Mesenchymal stem cell (in vitro differentiated cells and primary cell): ENCODE measurements around the gene BEND5. TPM values are rescaled to one million over a fixed set of nuclear protein-coding genes. Genes with fewer than 3 reads are reported as not detected.
A peak's percentile ranks its signal among the peaks of the same experiment; 100 is the strongest.

ENCODE experiments used
- DNase-seq: peaks from one replicate; pipeline ENCODE4 v3.0.0-alpha.2; 2013
- H2AFZ ChIP-seq: one replicate; pipeline ENCODE4 v1.6.1; 2013; ENCODE audit warnings: low read depth, mild to moderate bottlenecking, control low read depth, inconsistent platforms, low read length, moderate library complexity
- H2AK5ac ChIP-seq: 2 replicates; pipeline ENCODE4 v1.6.1; 2013; ENCODE audit warnings: low read length, moderate library complexity, mild to moderate bottlenecking, inconsistent platforms; ENCODE audit not compliant: severe bottlenecking
- H2BK120ac ChIP-seq: one replicate; pipeline ENCODE4 v1.6.1; 2013; ENCODE audit warnings: low read depth, mild to moderate bottlenecking, inconsistent platforms, low read length, moderate library complexity
- H2BK12ac ChIP-seq, 2 experiments: one replicate each; pipeline ENCODE4 v1.6.1; 2013; ENCODE audit warnings: inconsistent platforms in 2 of 2, low read length in 2 of 2, mild to moderate bottlenecking in 2 of 2, moderate library complexity in 2 of 2, control low read depth in 1 of 2
- H2BK15ac ChIP-seq: one replicate; pipeline ENCODE4 v1.6.1; 2013; ENCODE audit warnings: mild to moderate bottlenecking, low read depth, inconsistent platforms; ENCODE audit not compliant: poor library complexity, severe bottlenecking
- H2BK5ac ChIP-seq: 2 replicates; pipeline ENCODE4 v1.6.1; 2013; ENCODE audit warnings: low read depth, mild to moderate bottlenecking, low read length, control low read depth, inconsistent platforms; ENCODE audit not compliant: poor library complexity, severe bottlenecking
- H3K14ac ChIP-seq, 2 experiments: one replicate each; pipeline ENCODE4 v1.6.1; 2013; ENCODE audit warnings: inconsistent platforms in 2 of 2, low read length in 2 of 2, control low read depth in 1 of 2, mild to moderate bottlenecking in 1 of 2, moderate library complexity in 1 of 2
- H3K18ac ChIP-seq, 2 experiments: one replicate each; pipeline ENCODE4 v1.6.1; 2013; ENCODE audit warnings: inconsistent platforms in 2 of 2, low read length in 2 of 2, control low read depth in 1 of 2, low read depth in 1 of 2, mild to moderate bottlenecking in 1 of 2
- H3K23ac ChIP-seq, 2 experiments: one replicate each; pipeline ENCODE4 v1.6.1; 2013; ENCODE audit warnings: inconsistent platforms in 2 of 2, low read length in 2 of 2, mild to moderate bottlenecking in 2 of 2, moderate library complexity in 2 of 2, control low read depth in 1 of 2
- H3K27ac ChIP-seq: 2 replicates; pipeline ENCODE4 v1.5.1; 2013; ENCODE audit warnings: mild to moderate bottlenecking, moderate library complexity, low read length, control low read depth, inconsistent platforms; ENCODE audit not compliant: poor library complexity, severe bottlenecking
- H3K27me3 ChIP-seq, 2 experiments: 2 replicates each; pipeline versions ENCODE4 v1.6.1 to v1.7.0; 2013; ENCODE audit warnings: low read length in 2 of 2, mild to moderate bottlenecking in 2 of 2, moderate library complexity in 2 of 2, control low read depth in 1 of 2, inconsistent platforms in 1 of 2; ENCODE audit not compliant: control insufficient read depth in 1 of 2, insufficient read depth in 1 of 2
- H3K36me3 ChIP-seq, 2 experiments: 2 replicates each; pipeline versions ENCODE4 v1.6.1 to v1.7.0; 2013; ENCODE audit warnings: low read length in 2 of 2, control low read depth in 1 of 2, inconsistent platforms in 1 of 2, low read depth in 1 of 2, mild to moderate bottlenecking in 1 of 2; ENCODE audit not compliant: insufficient read depth in 2 of 2, control insufficient read depth in 1 of 2
- H3K4ac ChIP-seq, 2 experiments: one replicate each; pipeline ENCODE4 v1.6.1; 2013; ENCODE audit warnings: inconsistent platforms in 2 of 2, low read length in 2 of 2, mild to moderate bottlenecking in 2 of 2, moderate library complexity in 2 of 2, control low read depth in 1 of 2, low read depth in 1 of 2
- H3K4me1 ChIP-seq: 2 replicates; pipeline ENCODE4 v1.6.1; 2013; ENCODE audit warnings: low read depth, low read length, control low read depth; ENCODE audit not compliant: control insufficient read depth, insufficient read depth
- H3K4me2 ChIP-seq: 2 replicates; pipeline ENCODE4 v1.6.1; 2013; ENCODE audit warnings: low read length, mild to moderate bottlenecking, inconsistent platforms; ENCODE audit not compliant: poor library complexity, severe bottlenecking
- H3K4me3 ChIP-seq, 2 experiments: 2 replicates each; pipeline versions ENCODE4 v1.5.1 to v1.7.0; 2013; ENCODE audit warnings: low read length in 2 of 2, mild to moderate bottlenecking in 2 of 2, control low read depth in 1 of 2, low read depth in 1 of 2; ENCODE audit not compliant: insufficient read depth in 1 of 2
- H3K79me1 ChIP-seq: replicated peaks from 2 replicates; pipeline ENCODE4 v1.6.1; 2013; ENCODE audit warnings: mild to moderate bottlenecking, control low read depth, low read length, inconsistent platforms; ENCODE audit not compliant: poor library complexity, severe bottlenecking
- H3K9ac ChIP-seq: 2 replicates; pipeline ENCODE4 v1.7.0; 2013; ENCODE audit warnings: mild to moderate bottlenecking, low read length, moderate library complexity
- H3K9me3 ChIP-seq: 2 replicates; pipeline ENCODE4 v1.7.0; 2013; ENCODE audit warnings: mild to moderate bottlenecking, low read length; ENCODE audit not compliant: control insufficient read depth
- H4K8ac ChIP-seq: one replicate; pipeline ENCODE4 v1.6.1; 2013; ENCODE audit warnings: inconsistent platforms, mild to moderate bottlenecking, low read length, moderate library complexity
- H4K91ac ChIP-seq: one replicate; pipeline ENCODE4 v1.6.1; 2013; ENCODE audit warnings: mild to moderate bottlenecking, low read length, inconsistent platforms
- WGBS: methylation state at CpG from one replicate; pipeline ENCODE4 v1.1.7; 2013; ENCODE audit warnings: mixed read lengths; 5-methylcytosine and 5-hydroxymethylcytosine counted together
- polyA plus RNA-seq, 2 experiments: library from polyadenylated mRNA; stranded (reverse); fragments of 200-250 nt; gene quantifications; one replicate each; pipeline ENCODE4 v1.2.3, GENCODE V29; 2013

Gene BEND5, protein sequence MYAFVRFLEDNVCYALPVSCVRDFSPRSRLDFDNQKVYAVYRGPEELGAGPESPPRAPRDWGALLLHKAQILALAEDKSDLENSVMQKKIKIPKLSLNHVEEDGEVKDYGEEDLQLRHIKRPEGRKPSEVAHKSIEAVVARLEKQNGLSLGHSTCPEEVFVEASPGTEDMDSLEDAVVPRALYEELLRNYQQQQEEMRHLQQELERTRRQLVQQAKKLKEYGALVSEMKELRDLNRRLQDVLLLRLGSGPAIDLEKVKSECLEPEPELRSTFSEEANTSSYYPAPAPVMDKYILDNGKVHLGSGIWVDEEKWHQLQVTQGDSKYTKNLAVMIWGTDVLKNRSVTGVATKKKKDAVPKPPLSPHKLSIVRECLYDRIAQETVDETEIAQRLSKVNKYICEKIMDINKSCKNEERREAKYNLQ
- polyA plus RNA-seq (2013, experiment 1 of 2) = 0.06 TPM
- 0.33 TPM for polyA plus RNA-seq (2013, experiment 2 of 2)

DNA sequence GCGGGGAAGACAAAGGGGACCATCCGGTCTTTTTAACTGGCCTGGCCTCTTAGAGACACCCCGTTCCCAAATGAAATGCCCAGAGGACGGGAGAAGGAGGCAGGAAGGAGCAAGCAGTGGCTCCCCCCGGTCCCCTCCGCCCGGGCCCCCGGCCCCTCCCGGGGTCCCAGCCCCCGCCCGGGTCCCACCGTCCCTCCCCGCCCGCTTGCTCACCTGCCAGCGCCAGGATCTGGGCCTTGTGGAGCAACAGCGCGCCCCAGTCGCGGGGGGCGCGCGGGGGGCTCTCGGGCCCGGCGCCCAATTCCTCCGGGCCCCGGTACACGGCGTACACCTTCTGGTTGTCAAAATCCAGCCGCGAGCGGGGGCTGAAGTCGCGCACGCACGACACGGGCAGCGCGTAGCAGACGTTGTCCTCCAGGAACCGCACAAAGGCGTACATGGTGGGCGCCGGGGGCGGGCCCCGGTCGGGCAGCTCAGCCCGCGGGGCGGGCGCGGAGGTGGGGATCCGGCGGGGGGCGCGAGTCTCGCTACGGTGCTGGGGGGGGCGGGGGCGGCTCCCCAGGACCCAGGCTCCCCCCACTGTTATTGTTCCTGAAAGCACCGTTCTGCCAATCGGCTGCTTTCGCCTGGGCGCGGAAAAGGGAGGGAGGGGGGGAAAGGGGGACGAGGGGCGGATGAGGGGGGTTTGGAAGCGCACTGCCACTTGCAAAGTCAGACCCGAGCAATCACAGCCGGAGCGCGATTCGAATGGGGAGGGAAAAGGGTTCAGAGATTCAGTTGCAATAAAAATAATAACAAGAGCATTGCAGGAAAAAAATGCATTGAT is at the start of gene BEND5:
Gene BEND5, minus strand, starts transcription at position 499 of the 826 bp plus-strand sequence. Its CDS starts 60 bp downstream, at position 439.
- H3K4me3 ChIP-seq = peak within 1 kb of the TSS; percentile 79 to 86
- peaks cover 18 to 21% of the 10 kb centered on the region in 2 experiments for H3K27me3 ChIP-seq
- no peaks in the 10 kb centered on the region for H3K36me3 ChIP-seq
- peak within 1 kb of the TSS; percentile 70 for H3K9ac ChIP-seq
- H3K9me3 ChIP-seq = no peaks in the 10 kb centered on the region
- H3K14ac ChIP-seq = no peak within 1 kb of the TSS
- no peaks in the 10 kb centered on the region for H3K79me1 ChIP-seq
- H2AK5ac ChIP-seq = peak within 1 kb of the TSS; percentile 63
- no peak within 1 kb of the TSS for H3K18ac ChIP-seq
- H3K27ac ChIP-seq = no peak within 1 kb of the TSS
- H2BK5ac ChIP-seq = no peak within 1 kb of the TSS
- no peak within 1 kb of the TSS for H2AFZ ChIP-seq
- peaks cover 10% of the 10 kb centered on the region for H3K4me1 ChIP-seq
- H2BK15ac ChIP-seq = peak within 1 kb of the TSS; percentile 20
- no peak within 1 kb of the TSS for H2BK120ac ChIP-seq
- no peak within 1 kb of the TSS for H4K91ac ChIP-seq
- no peak within 1 kb of the TSS for H2BK12ac ChIP-seq
- 2% methylated on average over 64 of the region's 73 CpGs for WGBS
- H3K23ac ChIP-seq = no peak within 1 kb of the TSS
- H3K4ac ChIP-seq = no peak within 1 kb of the TSS
- no peak within 1 kb of the TSS for H4K8ac ChIP-seq
- peak within 1 kb of the TSS; percentile 86 for H3K4me2 ChIP-seq
- DNase-seq = no peak

DNA sequence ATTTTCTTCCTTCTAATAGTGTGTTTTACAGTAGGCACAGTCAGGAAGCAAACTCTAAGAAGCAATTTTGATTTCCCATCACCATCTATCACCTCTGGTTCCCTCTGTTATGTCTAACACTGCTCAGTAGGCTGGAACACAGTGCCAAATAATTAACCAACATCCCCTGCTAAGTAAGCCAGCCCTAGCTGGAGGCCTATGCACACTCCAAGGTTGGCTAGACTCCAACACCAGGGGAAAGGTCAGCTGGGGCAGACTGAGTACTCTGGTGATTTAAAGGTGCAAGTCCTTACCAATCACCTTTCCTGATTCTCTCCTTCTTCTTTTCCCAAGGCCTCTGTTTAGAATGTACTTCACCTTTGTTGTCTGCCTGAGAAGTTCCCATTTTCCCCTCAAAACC is 46.5 kb upstream of the BEND5 start:
- Histone ChIP-seq H3K9ac (no peak overlapping the region), H4K8ac (no peak overlapping the region), H2BK15ac (no peak overlapping the region), H2BK5ac (no peak overlapping the region), H2AFZ (no peak overlapping the region), H4K91ac (no peak overlapping the region), H2BK120ac (no peak overlapping the region), H3K27ac (peak overlapping the region; percentile 75), H3K18ac (no peak overlapping the region), H3K27me3 (peaks cover 5 to 21% of the 10 kb centered on the region in 2 experiments), H3K23ac (no peak overlapping the region), H3K4me2 (no peak overlapping the region), H3K4me3 (no peak overlapping the region), H3K4me1 (no peaks in the 10 kb centered on the region), H3K36me3 (no peaks in the 10 kb centered on the region), H2AK5ac (peak overlapping the region; percentile 27), H3K14ac (no peak overlapping the region), H3K4ac (no peak overlapping the region), H3K9me3 (no peaks in the 10 kb centered on the region), H3K79me1 (no peaks in the 10 kb centered on the region), H2BK12ac (no peak overlapping the region)
- no peak for DNase-seq

DNA sequence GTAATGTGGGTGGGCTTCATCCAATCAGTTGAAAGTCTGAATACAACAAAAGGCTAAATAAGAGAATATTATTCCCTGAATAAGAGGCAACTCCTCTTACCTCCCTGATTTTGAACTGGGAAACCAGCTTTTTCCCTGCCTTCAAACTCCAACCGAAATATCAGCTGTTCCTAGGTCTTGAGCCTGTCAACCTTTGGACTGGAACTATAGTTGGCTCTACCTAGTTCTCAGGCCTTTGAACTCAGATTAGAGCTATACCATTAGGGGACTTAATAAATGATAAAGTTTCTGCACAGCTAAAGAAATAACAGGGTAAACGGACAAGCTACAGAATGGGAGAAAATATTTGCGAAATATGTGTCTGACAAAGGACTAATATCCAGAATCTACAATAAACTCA is 43.8 kb upstream of the BEND5 start:
- no peak overlapping the region for H3K14ac ChIP-seq
- no peaks in the 10 kb centered on the region for H3K27me3 ChIP-seq
- no peak overlapping the region for H3K4me3 ChIP-seq
- no peak overlapping the region for H2AFZ ChIP-seq
- no peak overlapping the region for H3K4ac ChIP-seq
- no peak for DNase-seq
- H3K4me2 ChIP-seq = no peak overlapping the region
- no peak overlapping the region for H3K18ac ChIP-seq
- no peaks in the 10 kb centered on the region for H3K36me3 ChIP-seq
- no peak overlapping the region for H2BK12ac ChIP-seq
- H2AK5ac ChIP-seq = no peak overlapping the region
- H3K23ac ChIP-seq = no peak overlapping the region
- H3K79me1 ChIP-seq = no peaks in the 10 kb centered on the region
- no peaks in the 10 kb centered on the region for H3K4me1 ChIP-seq
- H3K9ac ChIP-seq = no peak overlapping the region
- H2BK120ac ChIP-seq = no peak overlapping the region
- no peak overlapping the region for H2BK5ac ChIP-seq
- H3K27ac ChIP-seq = no peak overlapping the region
- WGBS = 91% methylated on average over 1 of the region's 3 CpGs
- no peak overlapping the region for H4K91ac ChIP-seq
- no peak overlapping the region for H2BK15ac ChIP-seq
- H3K9me3 ChIP-seq = no peaks in the 10 kb centered on the region
- H4K8ac ChIP-seq = no peak overlapping the region

GRCh38 chr1:48817505-48818114 is 40.9 kb upstream of the BEND5 start:
- Histone ChIP-seq H2AK5ac (no peak overlapping the region), H3K23ac (no peak overlapping the region), H2BK12ac (no peak overlapping the region), H3K9me3 (no peaks in the 10 kb centered on the region), H2BK15ac (no peak overlapping the region), H3K4me1 (no peaks in the 10 kb centered on the region), H3K27ac (no peak overlapping the region), H3K18ac (no peak overlapping the region), H3K9ac (no peak overlapping the region), H2BK5ac (no peak overlapping the region), H4K8ac (no peak overlapping the region), H2BK120ac (no peak overlapping the region), H3K36me3 (no peaks in the 10 kb centered on the region), H3K4me2 (no peak overlapping the region), H3K4ac (no peak overlapping the region), H3K14ac (no peak overlapping the region), H3K27me3 (no peaks in the 10 kb centered on the region), H4K91ac (no peak overlapping the region), H3K4me3 (no peak overlapping the region), H3K79me1 (no peaks in the 10 kb centered on the region), H2AFZ (no peak overlapping the region)
- DNase-seq = peak; percentile 5
- 77% methylated on average over 3 of the region's 4 CpGs for WGBS
